ENCODE results near the gene ANKMY2. TPM values are rescaled to one million over a fixed set of nuclear protein-coding genes. Genes with fewer than 3 reads are reported as not detected.

Gene ANKMY2
- total RNA-seq, 1 donor from 2014 or later, result 10.9 TPM

- TF ChIP-seq, protein P1, sequence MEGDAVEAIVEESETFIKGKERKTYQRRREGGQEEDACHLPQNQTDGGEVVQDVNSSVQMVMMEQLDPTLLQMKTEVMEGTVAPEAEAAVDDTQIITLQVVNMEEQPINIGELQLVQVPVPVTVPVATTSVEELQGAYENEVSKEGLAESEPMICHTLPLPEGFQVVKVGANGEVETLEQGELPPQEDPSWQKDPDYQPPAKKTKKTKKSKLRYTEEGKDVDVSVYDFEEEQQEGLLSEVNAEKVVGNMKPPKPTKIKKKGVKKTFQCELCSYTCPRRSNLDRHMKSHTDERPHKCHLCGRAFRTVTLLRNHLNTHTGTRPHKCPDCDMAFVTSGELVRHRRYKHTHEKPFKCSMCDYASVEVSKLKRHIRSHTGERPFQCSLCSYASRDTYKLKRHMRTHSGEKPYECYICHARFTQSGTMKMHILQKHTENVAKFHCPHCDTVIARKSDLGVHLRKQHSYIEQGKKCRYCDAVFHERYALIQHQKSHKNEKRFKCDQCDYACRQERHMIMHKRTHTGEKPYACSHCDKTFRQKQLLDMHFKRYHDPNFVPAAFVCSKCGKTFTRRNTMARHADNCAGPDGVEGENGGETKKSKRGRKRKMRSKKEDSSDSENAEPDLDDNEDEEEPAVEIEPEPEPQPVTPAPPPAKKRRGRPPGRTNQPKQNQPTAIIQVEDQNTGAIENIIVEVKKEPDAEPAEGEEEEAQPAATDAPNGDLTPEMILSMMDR (IDR thresholded peaks at IDR 0.05; ENCODE audit: insufficient read depth, low read length, poor library complexity, severe bottlenecking), result no peak
- Histone ChIP-seq H3K27me3 (ENCODE audit: control insufficient read depth, insufficient read depth, low read length) (no peaks in the 10 kb centered on the region), H3K36me3 (ENCODE audit: control insufficient read depth, insufficient read depth, low read length) (no peaks in the 10 kb centered on the region), H3K4me3 (ENCODE audit: low read depth, low read length) (no peak overlapping the region)
- no peak for DNase-seq (ENCODE audit: low read depth)
These were observed 9.8 kb upstream of the ANKMY2 start for GRCh38 chr7:16655394-16655793.

GRCh38 chr7:16652888-16653287, 7.3 kb upstream of the ANKMY2 start:
- H3K36me3 ChIP-seq (ENCODE audit: control insufficient read depth, insufficient read depth, low read length), result no peaks in the 10 kb centered on the region
- TF ChIP-seq, protein P1 (IDR thresholded peaks at IDR 0.05; ENCODE audit: insufficient read depth, low read length, poor library complexity, severe bottlenecking), result no peak
- no peak overlapping the region for H3K4me3 ChIP-seq (ENCODE audit: low read depth, low read length)
- no peak for DNase-seq (ENCODE audit: low read depth)
- H3K27me3 ChIP-seq (ENCODE audit: control insufficient read depth, insufficient read depth, low read length), result no peaks in the 10 kb centered on the region

- TF ChIP-seq, protein P1 (IDR thresholded peaks at IDR 0.05; ENCODE audit: insufficient read depth, low read length, poor library complexity, severe bottlenecking), result no peak
- Histone ChIP-seq H3K27me3 (ENCODE audit: control insufficient read depth, insufficient read depth, low read length) (no peaks in the 10 kb centered on the region), H3K4me3 (ENCODE audit: low read depth, low read length) (no peak overlapping the region), H3K36me3 (ENCODE audit: control insufficient read depth, insufficient read depth, low read length) (no peaks in the 10 kb centered on the region)
- DNase-seq (ENCODE audit: low read depth), result no peak
These were observed 6.7 kb upstream of the ANKMY2 start for GRCh38 chr7:16652240-16652583.

- H3K27me3 ChIP-seq (ENCODE audit: control insufficient read depth, insufficient read depth, low read length), result no peaks in the 10 kb centered on the region
- no peak overlapping the region for H3K4me3 ChIP-seq (ENCODE audit: low read depth, low read length)
- no peaks in the 10 kb centered on the region for H3K36me3 ChIP-seq (ENCODE audit: control insufficient read depth, insufficient read depth, low read length)
- no peak for DNase-seq (ENCODE audit: low read depth)
- TF ChIP-seq, protein P1 (IDR thresholded peaks at IDR 0.05; ENCODE audit: insufficient read depth, low read length, poor library complexity, severe bottlenecking), result no peak
These were observed 6.1 kb upstream of the ANKMY2 start for GRCh38 chr7:16651396-16652239.

- TF ChIP-seq, protein P1 (IDR thresholded peaks at IDR 0.05; ENCODE audit: insufficient read depth, low read length, poor library complexity, severe bottlenecking), result no peak
- DNase-seq (ENCODE audit: low read depth), result no peak
- no peaks in the 10 kb centered on the region for H3K36me3 ChIP-seq (ENCODE audit: control insufficient read depth, insufficient read depth, low read length)
- no peaks in the 10 kb centered on the region for H3K27me3 ChIP-seq (ENCODE audit: control insufficient read depth, insufficient read depth, low read length)
- no peak overlapping the region for H3K4me3 ChIP-seq (ENCODE audit: low read depth, low read length)
These were observed 4.7 kb upstream of the ANKMY2 start for GRCh38 chr7:16650266-16650665.

DNA sequence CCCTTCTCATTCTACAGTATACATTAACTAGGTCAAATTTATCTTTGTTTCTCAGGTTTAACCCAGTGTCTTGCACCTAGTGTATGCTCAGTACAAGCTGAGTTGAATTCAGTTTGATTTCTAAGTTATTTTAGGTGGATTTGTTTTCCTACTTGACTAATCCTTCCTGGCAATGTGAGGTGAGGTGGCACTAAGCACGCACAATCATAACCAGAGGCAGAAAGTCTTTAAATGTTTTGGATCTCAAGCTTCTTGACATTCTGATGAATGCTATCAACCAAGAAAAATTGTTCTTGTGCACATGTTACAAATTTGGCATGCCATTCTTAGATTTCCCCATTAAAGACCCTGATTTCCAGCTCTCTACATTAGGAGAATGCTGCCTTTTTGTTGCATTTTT, 3.6 kb upstream of the ANKMY2 start:
- no peak for DNase-seq (ENCODE audit: low read depth)
- TF ChIP-seq, protein P1 (IDR thresholded peaks at IDR 0.05; ENCODE audit: insufficient read depth, low read length, poor library complexity, severe bottlenecking), result no peak
- no peaks in the 10 kb centered on the region for H3K36me3 ChIP-seq (ENCODE audit: control insufficient read depth, insufficient read depth, low read length)
- H3K4me3 ChIP-seq (ENCODE audit: low read depth, low read length), result no peak overlapping the region
- no peaks in the 10 kb centered on the region for H3K27me3 ChIP-seq (ENCODE audit: control insufficient read depth, insufficient read depth, low read length)

All from kidney epithelial cell (primary cell).